H1 (cell line): Measurements from ENCODE around the gene PKP3. TPM values are rescaled to one million over a fixed set of nuclear protein-coding genes. Genes with fewer than 3 reads are reported as not detected.
A peak's percentile ranks its signal among the peaks of the same experiment; 100 is the strongest.

ENCODE experiments used
- CTCF ChIA-PET: fragments of 300-600 bp; sonication (Branson Sonifier 250); formaldehyde crosslinking; loops from one replicate; lab custom pipeline; 2021; ENCODE audit not compliant: partially characterized antibody; lab: Charles Lee
- POLR2A ChIA-PET: fragments of 300-600 bp; sonication (Branson Sonifier 250); formaldehyde crosslinking; loops from one replicate; lab custom pipeline; 2021; ENCODE audit warnings: inconsistent platforms; ENCODE audit not compliant: partially characterized antibody; lab: Charles Lee
- DNase-seq, 2 experiments: peaks; one replicate each; pipeline versions ENCODE4 v3.0.0 to v3.0.0-alpha.2; 2010 to 2022; ENCODE audit warnings: low spot score in 2 of 2, low read depth in 1 of 2, mixed read lengths in 1 of 2
- FAIRE-seq: peaks from 2 replicates; lab custom pipeline; 2011; peaks lifted over from hg19 to GRCh38; lab: Jason Lieb, UNC
- H2AFZ ChIP-seq: 2 replicates; pipeline ENCODE4 v1.8.1; 2012; ENCODE audit warnings: low read length, inconsistent platforms
- H2AK5ac ChIP-seq: 2 replicates; pipeline ENCODE4 v1.6.1; 2013; ENCODE audit warnings: low read depth, low read length
- H2BK120ac ChIP-seq: replicated peaks from 2 replicates; pipeline ENCODE3; 2013; ENCODE audit warnings: low read depth, low read length, inconsistent platforms
- H2BK12ac ChIP-seq: 2 replicates; pipeline ENCODE4 v1.6.1; 2013; ENCODE audit warnings: low read depth, low read length
- H2BK15ac ChIP-seq: 2 replicates; pipeline ENCODE4 v1.6.1; 2013; ENCODE audit warnings: low read length
- H2BK20ac ChIP-seq: 2 replicates; pipeline ENCODE4 v1.6.1; 2013; ENCODE audit warnings: low read length
- H2BK5ac ChIP-seq: 2 replicates; pipeline ENCODE4 v1.6.1; 2013; ENCODE audit warnings: low read depth, low read length
- H3K14ac ChIP-seq: 2 replicates; pipeline ENCODE4 v1.6.1; 2013; ENCODE audit warnings: inconsistent platforms; ENCODE audit not compliant: insufficient read length
- H3K18ac ChIP-seq: 2 replicates; pipeline ENCODE4 v1.6.1; 2013; ENCODE audit warnings: low read length; ENCODE audit errors: extremely low read depth
- H3K23ac ChIP-seq: 2 replicates; pipeline ENCODE4 v1.6.1; 2013; ENCODE audit warnings: inconsistent platforms; ENCODE audit not compliant: insufficient read length
- H3K23me2 ChIP-seq: 2 replicates; pipeline ENCODE4 v1.6.1; 2013; ENCODE audit warnings: low read depth, low read length
- H3K27ac ChIP-seq: 2 replicates; pipeline ENCODE4 v1.6.1; 2011; ENCODE audit warnings: low read depth, low read length, inconsistent platforms
- H3K27me3 ChIP-seq, 4 experiments: replicated peaks in 1 of 4; 1 replicate in 1 of 4; 2 replicates in 3 of 4; pipeline versions ENCODE4 v1.6.1 to v1.8.1; 2011 to 2013; ENCODE audit warnings: low read length in 3 of 4, mild to moderate bottlenecking in 3 of 4, inconsistent platforms in 2 of 4, mixed read lengths in 2 of 4, moderate library complexity in 1 of 4; ENCODE audit not compliant: control insufficient read depth in 3 of 4, insufficient read depth in 3 of 4; ENCODE audit errors: extremely low read depth in 1 of 4
- H3K36me3 ChIP-seq, 4 experiments: 2 replicates each; pipeline versions ENCODE4 v1.6.1 to v1.8.1; 2011 to 2013; ENCODE audit warnings: mild to moderate bottlenecking in 4 of 4, low read length in 3 of 4, moderate library complexity in 2 of 4, control low read depth in 1 of 4, inconsistent platforms in 1 of 4; ENCODE audit not compliant: insufficient read depth in 4 of 4, control insufficient read depth in 2 of 4
- H3K4ac ChIP-seq: replicated peaks from 2 replicates; pipeline ENCODE3; 2013; ENCODE audit warnings: low read length, low read depth, mixed read lengths, inconsistent platforms; ENCODE audit not compliant: insufficient read length
- H3K4me1 ChIP-seq, 4 experiments: replicated peaks in 1 of 4; 1 replicate in 1 of 4; 2 replicates in 3 of 4; pipeline versions ENCODE4 v1.6.1 to v1.8.1; 2011 to 2013; ENCODE audit warnings: low read length in 3 of 4, inconsistent platforms in 2 of 4, mixed read lengths in 1 of 4; ENCODE audit not compliant: insufficient read depth in 4 of 4, control insufficient read depth in 3 of 4
- H3K4me2 ChIP-seq, 2 experiments: 2 replicates each; pipeline versions ENCODE4 v1.6.1 to v1.8.1; 2011 to 2013; ENCODE audit warnings: low read depth in 2 of 2, low read length in 2 of 2, control low read depth in 1 of 2, inconsistent platforms in 1 of 2, mild to moderate bottlenecking in 1 of 2; ENCODE audit not compliant: insufficient read depth in 1 of 2
- H3K4me3 ChIP-seq, 4 experiments: fragments of 200-600, 300-600 bp in 1 of 4; sonication (generic), shearing (Covaris generic), sonication (Bioruptor Twin) in 1 of 4; 2 replicates each; pipeline versions ENCODE4 v1.5.1 to v1.8.1; 2011 to 2016; ENCODE audit warnings: low read length in 4 of 4, low read depth in 3 of 4, control low read depth in 2 of 4, inconsistent platforms in 2 of 4, mild to moderate bottlenecking in 2 of 4, mixed read lengths in 1 of 4, moderate library complexity in 1 of 4; ENCODE audit not compliant: insufficient read depth in 2 of 4; ENCODE audit errors: extremely low read depth in 1 of 4
- H3K56ac ChIP-seq: replicated peaks from 2 replicates; pipeline ENCODE3; 2013; ENCODE audit warnings: low read depth, mild to moderate bottlenecking, mixed read lengths, low read length, inconsistent platforms; ENCODE audit not compliant: insufficient read length
- H3K79me1 ChIP-seq: 2 replicates; pipeline ENCODE4 v1.6.1; 2013; ENCODE audit warnings: low read depth, low read length, control low read depth
- H3K79me2 ChIP-seq, 2 experiments: 2 replicates each; pipeline versions ENCODE4 v1.6.1 to v1.8.1; 2012 to 2013; ENCODE audit warnings: low read length in 2 of 2, mild to moderate bottlenecking in 2 of 2, inconsistent platforms in 1 of 2; ENCODE audit not compliant: insufficient read depth in 2 of 2, control insufficient read depth in 1 of 2
- H3K9ac ChIP-seq, 4 experiments: replicated peaks in 1 of 4; 1 replicate in 1 of 4; 2 replicates in 3 of 4; pipeline versions ENCODE4 v1.6.1 to v1.8.1; 2011 to 2013; ENCODE audit warnings: low read depth in 3 of 4, low read length in 3 of 4, control low read depth in 2 of 4, mild to moderate bottlenecking in 2 of 4, moderate library complexity in 2 of 4, inconsistent platforms in 1 of 4; ENCODE audit errors: extremely low read depth in 1 of 4
- H3K9me3 ChIP-seq, 2 experiments: 2 replicates each; pipeline versions ENCODE4 v1.6.1 to v1.8.1; 2012 to 2013; ENCODE audit warnings: mild to moderate bottlenecking in 2 of 2, moderate library complexity in 2 of 2, control low read depth in 1 of 2, inconsistent platforms in 1 of 2, low read depth in 1 of 2, low read length in 1 of 2, mixed read lengths in 1 of 2; ENCODE audit not compliant: insufficient read depth in 2 of 2
- H4K20me1 ChIP-seq, 2 experiments: replicated peaks in 1 of 2; 2 replicates each; pipeline versions ENCODE3 to v1.8.1; 2011 to 2013; ENCODE audit warnings: inconsistent platforms in 2 of 2, low read length in 2 of 2, mild to moderate bottlenecking in 1 of 2; ENCODE audit not compliant: insufficient read depth in 2 of 2, control insufficient read depth in 1 of 2
- H4K5ac ChIP-seq: 2 replicates; pipeline ENCODE4 v1.6.1; 2013; ENCODE audit warnings: low read length, low read depth, mixed read lengths, inconsistent platforms; ENCODE audit not compliant: insufficient read length
- H4K8ac ChIP-seq: 2 replicates; pipeline ENCODE4 v1.8.0; 2013; ENCODE audit warnings: mild to moderate bottlenecking, moderate library complexity, low read length, inconsistent platforms; ENCODE audit not compliant: insufficient read depth; ENCODE audit errors: extremely low read depth
- H4K91ac ChIP-seq: replicated peaks from 2 replicates; pipeline ENCODE3; 2013; ENCODE audit warnings: low read length, mixed read lengths, inconsistent platforms; ENCODE audit not compliant: insufficient read length
- CREB1 ChIP-seq: IDR thresholded peaks from 2 replicates; pipeline ENCODE4 v1.6.1; 2012; ENCODE audit warnings: inconsistent platforms
- SAP30 ChIP-seq: fragments of 300-600 bp; sonication (generic); IDR thresholded peaks from 2 replicates; pipeline ENCODE4 v1.7.1; 2012; ENCODE audit warnings: low read length, moderate library complexity, mild to moderate bottlenecking, inconsistent platforms; ENCODE audit not compliant: insufficient read depth, insufficient replicate concordance
- SP1 ChIP-seq: IDR thresholded peaks from 2 replicates; pipeline ENCODE4 v1.6.1; 2011; ENCODE audit warnings: low read depth, low read length
- TAF1 ChIP-seq: IDR thresholded peaks from 2 replicates; pipeline ENCODE4 v1.6.1; 2011; ENCODE audit warnings: mild to moderate bottlenecking, low read depth, low read length
- TBP ChIP-seq: IDR thresholded peaks from 2 replicates; pipeline ENCODE4 v1.6.1; 2011; ENCODE audit warnings: low read depth, low read length, improper control_type of control experiment
- WGBS, 2 experiments: shearing (Covaris generic) in 1 of 2; methylation state at CpG; one replicate each; pipeline versions ENCODE4 v1.1.6 to v1.1.7; 2013 to 2015; ENCODE audit warnings: low lambda C conversion rate in 2 of 2, mixed read lengths in 2 of 2, inconsistent platforms in 1 of 2, low coverage in 1 of 2, missing lambda C conversion rate in 1 of 2; ENCODE audit not compliant: insufficient replicate concordance in 2 of 2, insufficient coverage in 1 of 2, insufficient read length in 1 of 2; ENCODE audit errors: extremely low coverage in 1 of 2, missing lambda C conversion rate in 1 of 2; 5-methylcytosine and 5-hydroxymethylcytosine counted together
- polyA plus RNA-seq, 7 experiments: library from polyadenylated mRNA; depleted of rRNA in 3 of 7; stranded (reverse) in 5 of 7; unstranded in 2 of 7; fragments of >200 nt in 5 of 7; fragments of 200-250 nt in 2 of 7; gene quantifications; 1 replicate in 5 of 7; 2 replicates in 1 of 7; 4 replicates in 1 of 7; pipeline versions ENCODE4 v1.2.1 to v1.2.3, GENCODE V29; 2011 to 2013; ENCODE audit warnings: missing spikeins in 2 of 7, mixed read lengths in 2 of 7
- total RNA-seq: library from RNA; stranded (reverse); fragmentation: NEBNext Ultra II Directional; extraction: Animal tissue kit (Norgen Biotek cat#: 25700); gene quantifications from 2 replicates; pipeline ENCODE4 v1.2.1, GENCODE V29; 2021

Gene PKP3
- total and polyA plus RNA-seq, 2 of the 8 experiments (the other 6 are each of a cell fraction or from before 2014, with no cell fraction given), result 16.7 to 28.7 TPM

DNA sequence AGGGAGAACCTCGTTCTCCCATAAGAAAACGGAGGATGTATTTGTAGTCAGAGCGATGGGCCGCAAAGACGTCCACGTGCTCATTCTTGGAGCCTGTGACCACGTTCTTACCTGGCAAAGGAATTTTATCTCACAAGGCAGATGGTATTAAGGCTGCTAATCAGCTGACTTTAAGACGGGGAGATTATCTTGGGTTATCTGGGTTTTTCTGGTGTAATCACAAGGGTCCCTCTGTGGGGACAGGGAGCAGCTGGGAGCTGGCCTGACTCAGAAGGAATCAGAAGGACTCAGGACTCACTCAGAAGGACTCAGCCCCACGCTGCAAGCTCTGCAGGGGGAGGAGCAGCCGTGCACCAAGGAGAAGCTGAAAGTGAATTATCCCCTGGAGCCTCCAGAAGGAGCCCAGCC, 28.2 kb downstream of the PKP3 start:
- 84% methylated on average over 10 of the region's 10 CpGs; no CpG with 5 or more reads in 1 of the 2 experiments for WGBS, 2 experiments
- no peak overlapping the region for H2BK120ac ChIP-seq
- H3K9me3 ChIP-seq, result no peaks in the 10 kb centered on the region
- no peak overlapping the region for H2BK15ac ChIP-seq
- H4K20me1 ChIP-seq, result no peaks in the 10 kb centered on the region
- H3K4me2 ChIP-seq, result no peak overlapping the region
- H3K18ac ChIP-seq, result no peak overlapping the region
- no peak overlapping the region for H2BK20ac ChIP-seq
- no peak overlapping the region for H3K14ac ChIP-seq
- no peak overlapping the region for H4K5ac ChIP-seq
- H2BK12ac ChIP-seq, result no peak overlapping the region
- DNase-seq, result peak in 1 of 2 experiments; percentile 28
- CTCF ChIA-PET, result interaction anchor here (1.3 to 1.5 kb wide), 2 partner anchors 17 to 26 kb away, joined by 3 to 4 read pairs; no protein-coding TSS in a partner anchor
- no peaks in the 10 kb centered on the region for H3K79me1 ChIP-seq
- H3K79me2 ChIP-seq, result no peaks in the 10 kb centered on the region
- H3K27ac ChIP-seq, result no peak overlapping the region
- POLR2A ChIA-PET, result interaction anchor here (0.8 to 1.7 kb wide), 4 partner anchors 12 to 215 kb away, joined by 3 to 4 read pairs (median 4); partner anchors contain the start of genes BET1L and RIC8A
- no peak overlapping the region for H4K91ac ChIP-seq
- H2AFZ ChIP-seq, result no peak overlapping the region
- TF ChIP-seq SAP30 (no peak), TBP (no peak), TAF1 (no peak), SP1 (no peak), CREB1 (no peak)
- H3K4me1 ChIP-seq, result peaks cover 0 to 7% (median 4%) of the 10 kb centered on the region in 4 experiments; a peak in 5 of 7 replicates
- H2AK5ac ChIP-seq, result no peak overlapping the region
- H3K9ac ChIP-seq, result no peak overlapping the region
- H3K4me3 ChIP-seq, result no peak overlapping the region
- no peaks in the 10 kb centered on the region; a peak in 1 of 8 replicates for H3K36me3 ChIP-seq
- H3K56ac ChIP-seq, result no peak overlapping the region
- H3K4ac ChIP-seq, result no peak overlapping the region
- no peak overlapping the region for H3K23ac ChIP-seq
- H3K23me2 ChIP-seq, result no peaks in the 10 kb centered on the region; the same call in 1 of the 2 replicates
- H3K27me3 ChIP-seq, result peaks cover 0 to 5% (median 1%) of the 10 kb centered on the region in 4 experiments; a peak in 1 of 7 replicates
- H2BK5ac ChIP-seq, result no peak overlapping the region
- H4K8ac ChIP-seq, result no peak overlapping the region
- FAIRE-seq, result no peak
